Measurements from ENCODE around the gene GRAPL. TPM values are rescaled to one million over a fixed set of nuclear protein-coding genes. Genes with fewer than 3 reads are reported as not detected.
"Not testable (repeated sequence)": the region's sequence is repeated elsewhere in the genome, so short reads cannot be mapped to it uniquely, and the experiment has no call there.

Gene GRAPL
- total RNA-seq, 2 experiments from 2014 or later, result 121 to 261 TPM

DNA sequence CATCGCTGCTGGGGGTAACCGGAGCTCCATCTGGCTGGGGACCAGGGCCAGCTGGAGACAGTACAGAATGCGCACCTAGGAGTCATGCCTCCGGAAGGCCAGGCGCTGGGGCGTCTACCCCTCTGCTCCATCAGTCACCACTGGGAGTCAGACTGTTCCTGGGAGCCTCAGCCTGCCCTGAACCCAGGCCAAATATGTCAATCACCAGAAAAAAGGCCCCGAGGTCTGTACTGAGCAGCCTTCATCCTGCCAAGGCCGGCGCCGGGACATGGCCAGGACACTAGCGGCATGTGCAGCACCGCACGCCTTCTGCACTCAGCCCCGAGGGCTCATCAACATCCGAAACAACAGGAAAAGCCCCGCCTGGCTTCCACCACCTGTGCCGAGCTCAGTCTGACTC is 8.7 kb downstream of the GRAPL start:
- CTCF ChIA-PET (ENCODE audit: unreplicated experiment); POLR2A ChIA-PET; H3K4me3 ChIP-seq (ENCODE audit: low read depth, low read length, poor library complexity, severe bottlenecking); BruUV-seq (replicated peaks); H2AFZ ChIP-seq (ENCODE audit: low read length); H3K36me3 ChIP-seq (ENCODE audit: insufficient read depth, low read length); H3K79me2 ChIP-seq (ENCODE audit: insufficient read depth, low read depth, low read length); intact Hi-C loops (cut with micrococcal nuclease; ENCODE audit: unreplicated experiment); H3K9me2 ChIP-seq (ENCODE audit: insufficient read depth, low read length); H3K27ac ChIP-seq (ENCODE audit: low read depth, low read length, poor library complexity, severe bottlenecking); H3K4me2 ChIP-seq (ENCODE audit: low read length); H4K20me1 ChIP-seq (ENCODE audit: insufficient read depth, low read length); H3K9me3 ChIP-seq (ENCODE audit: low read length); DNase-seq (ENCODE audit: low spot score): not testable (repeated sequence)
- peaks cover 15% of the 10 kb centered on the region for H3K4me1 ChIP-seq (ENCODE audit: insufficient read depth, low read length, poor library complexity, severe bottlenecking)

DNA sequence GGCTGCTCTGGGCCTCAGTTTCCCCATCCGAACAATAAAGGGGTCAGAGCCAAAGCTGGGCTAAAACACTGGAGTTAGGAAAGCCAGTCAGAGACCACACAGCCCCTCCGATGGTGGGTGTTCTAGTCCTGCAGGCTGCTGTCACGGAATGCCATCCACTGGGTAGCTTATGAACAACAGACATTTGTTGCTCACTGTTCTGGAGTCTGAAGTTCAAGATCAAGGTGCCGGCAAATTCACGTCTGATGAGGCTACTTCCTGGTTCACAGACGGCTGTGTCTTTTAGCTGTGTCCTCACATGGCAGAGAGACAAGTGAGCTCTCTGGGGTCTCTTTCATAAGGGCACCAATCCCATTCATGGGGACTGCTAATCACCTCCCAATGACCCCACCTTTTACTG is 9.2 kb downstream of the GRAPL start:
- H3K79me2 ChIP-seq (ENCODE audit: insufficient read depth, low read depth, low read length); intact Hi-C loops (cut with micrococcal nuclease; ENCODE audit: unreplicated experiment); H3K36me3 ChIP-seq (ENCODE audit: insufficient read depth, low read length); H3K9me3 ChIP-seq (ENCODE audit: low read length); POLR2A ChIA-PET; DNase-seq (ENCODE audit: low spot score); H2AFZ ChIP-seq (ENCODE audit: low read length); H3K4me3 ChIP-seq (ENCODE audit: low read depth, low read length, poor library complexity, severe bottlenecking); BruUV-seq (replicated peaks); H3K9me2 ChIP-seq (ENCODE audit: insufficient read depth, low read length); H3K4me2 ChIP-seq (ENCODE audit: low read length); CTCF ChIA-PET (ENCODE audit: unreplicated experiment); H4K20me1 ChIP-seq (ENCODE audit: insufficient read depth, low read length): not testable (repeated sequence)
- peak overlapping the region; percentile 75 for H3K27ac ChIP-seq (ENCODE audit: low read depth, low read length, poor library complexity, severe bottlenecking)
- H3K4me1 ChIP-seq (ENCODE audit: insufficient read depth, low read length, poor library complexity, severe bottlenecking), result peaks cover 15% of the 10 kb centered on the region

DNA sequence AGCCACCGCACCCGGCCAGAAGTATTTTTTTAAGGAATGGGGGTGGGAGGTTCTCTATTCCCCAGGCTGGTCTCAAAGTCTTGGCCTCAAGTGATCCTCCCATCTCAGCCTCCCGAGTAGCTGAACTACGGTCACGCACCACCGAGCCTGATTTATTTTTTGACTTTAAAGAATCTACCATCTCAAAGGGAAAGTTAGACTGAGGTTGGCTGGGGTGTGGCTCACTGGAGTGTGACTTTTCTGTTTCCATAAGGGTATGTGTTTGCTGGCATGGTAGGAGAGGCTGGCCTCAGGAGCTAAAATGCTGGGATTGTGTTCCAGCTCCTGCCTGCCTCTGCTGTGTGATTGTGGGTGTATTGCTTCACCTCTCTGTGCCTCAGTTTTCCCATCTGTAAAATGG is 10.6 kb downstream of the GRAPL start:
- H3K36me3 ChIP-seq (ENCODE audit: insufficient read depth, low read length); POLR2A ChIA-PET; H2AFZ ChIP-seq (ENCODE audit: low read length); H3K4me2 ChIP-seq (ENCODE audit: low read length); H3K79me2 ChIP-seq (ENCODE audit: insufficient read depth, low read depth, low read length); DNase-seq (ENCODE audit: low spot score); H3K9me2 ChIP-seq (ENCODE audit: insufficient read depth, low read length); H3K9me3 ChIP-seq (ENCODE audit: low read length); CTCF ChIA-PET (ENCODE audit: unreplicated experiment); BruUV-seq (replicated peaks); intact Hi-C loops (cut with micrococcal nuclease; ENCODE audit: unreplicated experiment); H3K4me3 ChIP-seq (ENCODE audit: low read depth, low read length, poor library complexity, severe bottlenecking); H4K20me1 ChIP-seq (ENCODE audit: insufficient read depth, low read length); H3K27ac ChIP-seq (ENCODE audit: low read depth, low read length, poor library complexity, severe bottlenecking): not testable (repeated sequence)
- H3K4me1 ChIP-seq (ENCODE audit: insufficient read depth, low read length, poor library complexity, severe bottlenecking), result peaks cover 14% of the 10 kb centered on the region

DNA sequence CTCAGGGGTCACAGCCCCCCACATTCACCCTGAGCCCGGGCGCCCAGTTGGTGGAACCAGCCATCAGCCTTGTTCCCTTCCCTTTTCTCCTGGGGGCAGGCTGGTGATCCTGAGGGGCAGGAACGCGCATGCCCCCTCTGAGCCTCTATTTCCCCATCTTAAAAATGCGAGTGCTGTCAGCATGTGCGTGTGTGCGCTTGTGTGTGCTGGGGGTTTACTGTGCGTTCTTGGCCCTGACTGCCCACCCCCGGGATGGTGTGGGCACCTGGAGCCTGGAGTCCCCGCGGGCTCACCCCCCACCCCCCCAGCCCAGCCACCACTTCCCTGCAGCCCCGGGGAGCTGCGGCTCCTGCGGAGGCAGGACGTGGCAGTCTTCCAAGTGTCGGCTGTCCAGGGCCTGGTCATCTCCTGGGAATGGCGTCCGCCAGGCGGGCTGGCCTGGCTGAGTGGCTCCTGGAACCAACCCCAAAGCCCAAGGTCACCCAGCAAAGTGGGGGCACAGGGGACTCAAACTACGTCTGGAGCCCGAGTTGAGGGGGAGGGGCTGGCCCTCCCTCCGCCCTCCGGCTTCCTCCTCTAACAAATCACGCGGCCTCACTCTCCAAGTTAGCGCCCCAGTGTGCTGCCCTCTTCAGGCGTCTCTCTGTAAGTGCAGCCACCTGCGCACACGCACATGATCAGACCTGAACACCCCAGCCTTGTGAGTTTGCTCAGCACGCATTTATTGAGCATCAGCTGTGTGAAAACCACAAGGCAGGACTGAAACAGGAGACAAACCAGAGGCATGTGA is 14.2 kb downstream of the GRAPL start:
- POLR2A ChIA-PET, result not testable (repeated sequence)

More for the DNA sequence above, 14.2 kb downstream of the GRAPL start:
- H2AFZ ChIP-seq (ENCODE audit: low read length); DNase-seq (ENCODE audit: low spot score); intact Hi-C loops (cut with micrococcal nuclease; ENCODE audit: unreplicated experiment); H3K27ac ChIP-seq (ENCODE audit: low read depth, low read length, poor library complexity, severe bottlenecking); H3K79me2 ChIP-seq (ENCODE audit: insufficient read depth, low read depth, low read length); H3K9me3 ChIP-seq (ENCODE audit: low read length); BruUV-seq (replicated peaks); H3K4me1 ChIP-seq (ENCODE audit: insufficient read depth, low read length, poor library complexity, severe bottlenecking); H3K36me3 ChIP-seq (ENCODE audit: insufficient read depth, low read length); H3K4me3 ChIP-seq (ENCODE audit: low read depth, low read length, poor library complexity, severe bottlenecking); H3K9me2 ChIP-seq (ENCODE audit: insufficient read depth, low read length); H3K4me2 ChIP-seq (ENCODE audit: low read length); CTCF ChIA-PET (ENCODE audit: unreplicated experiment); H4K20me1 ChIP-seq (ENCODE audit: insufficient read depth, low read length): not testable (repeated sequence)
